ENCODE results near the gene NAA40.

NAA40 gene

GRCh38 chr11:63897459-63898146 lies 41.2 kb upstream of the NAA40 start:
- no peak overlapping the region for H3K4me3 ChIP-seq (ENCODE audit: low read length)
- TF ChIP-seq, protein P1, sequence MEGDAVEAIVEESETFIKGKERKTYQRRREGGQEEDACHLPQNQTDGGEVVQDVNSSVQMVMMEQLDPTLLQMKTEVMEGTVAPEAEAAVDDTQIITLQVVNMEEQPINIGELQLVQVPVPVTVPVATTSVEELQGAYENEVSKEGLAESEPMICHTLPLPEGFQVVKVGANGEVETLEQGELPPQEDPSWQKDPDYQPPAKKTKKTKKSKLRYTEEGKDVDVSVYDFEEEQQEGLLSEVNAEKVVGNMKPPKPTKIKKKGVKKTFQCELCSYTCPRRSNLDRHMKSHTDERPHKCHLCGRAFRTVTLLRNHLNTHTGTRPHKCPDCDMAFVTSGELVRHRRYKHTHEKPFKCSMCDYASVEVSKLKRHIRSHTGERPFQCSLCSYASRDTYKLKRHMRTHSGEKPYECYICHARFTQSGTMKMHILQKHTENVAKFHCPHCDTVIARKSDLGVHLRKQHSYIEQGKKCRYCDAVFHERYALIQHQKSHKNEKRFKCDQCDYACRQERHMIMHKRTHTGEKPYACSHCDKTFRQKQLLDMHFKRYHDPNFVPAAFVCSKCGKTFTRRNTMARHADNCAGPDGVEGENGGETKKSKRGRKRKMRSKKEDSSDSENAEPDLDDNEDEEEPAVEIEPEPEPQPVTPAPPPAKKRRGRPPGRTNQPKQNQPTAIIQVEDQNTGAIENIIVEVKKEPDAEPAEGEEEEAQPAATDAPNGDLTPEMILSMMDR (conservative IDR thresholded peaks at IDR 0.05; ENCODE audit: low read length): no peak

DNA sequence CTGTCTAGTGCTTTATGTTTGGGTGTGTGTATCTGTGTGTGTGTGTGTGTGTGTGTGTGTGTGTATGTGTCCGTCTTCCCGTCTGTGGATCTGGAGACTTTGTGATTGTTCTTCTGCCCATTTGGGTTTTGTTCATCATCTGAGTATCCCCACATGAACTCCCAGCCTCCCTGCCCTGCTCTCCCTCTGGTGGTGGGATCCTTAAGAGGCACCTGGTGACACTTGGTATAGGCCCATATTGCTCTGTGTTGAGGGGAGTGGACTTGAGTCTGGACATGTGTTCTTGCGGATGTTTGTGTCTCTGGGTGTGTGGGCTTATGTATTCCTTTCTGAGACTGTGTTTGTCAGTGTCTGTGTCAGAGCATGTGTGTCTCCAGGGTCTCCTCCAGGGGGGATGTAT lies 37.1 kb upstream of the NAA40 start:
- DNase-seq (ENCODE audit: low read depth): no peak
- TF ChIP-seq, protein P1 (conservative IDR thresholded peaks at IDR 0.05; ENCODE audit: low read length): peak; percentile 50
- H3K4me3 ChIP-seq (ENCODE audit: low read length): no peak overlapping the region

More at GRCh38 chr11:63897459-63898146, 41.2 kb upstream of the NAA40 start:
- DNase-seq (ENCODE audit: low read depth): no peak

DNA sequence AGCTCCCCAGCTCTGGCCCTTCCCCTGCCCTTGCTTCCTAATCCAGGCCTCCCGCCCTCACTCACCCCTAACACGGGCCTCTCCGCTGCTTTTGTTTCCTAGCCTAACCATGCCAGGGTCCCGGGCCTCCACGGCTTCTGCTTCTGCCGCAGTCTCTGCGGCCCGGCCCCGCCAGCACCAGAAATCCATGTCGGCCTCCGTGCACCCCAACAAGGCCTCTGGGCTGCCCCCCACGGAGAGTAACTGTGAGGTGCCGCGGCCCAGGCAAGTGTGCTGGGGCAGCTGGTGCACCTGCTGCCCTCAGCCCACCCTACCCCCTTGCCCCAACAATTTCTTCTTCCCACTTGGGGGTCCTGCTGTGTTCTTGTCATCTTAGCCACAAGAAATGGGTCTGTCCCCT lies 34.9 kb upstream of the NAA40 start:
- no peak for DNase-seq (ENCODE audit: low read depth)
- H3K4me3 ChIP-seq (ENCODE audit: low read length): no peak overlapping the region
- TF ChIP-seq, protein P1 (conservative IDR thresholded peaks at IDR 0.05; ENCODE audit: low read length): no peak

DNA sequence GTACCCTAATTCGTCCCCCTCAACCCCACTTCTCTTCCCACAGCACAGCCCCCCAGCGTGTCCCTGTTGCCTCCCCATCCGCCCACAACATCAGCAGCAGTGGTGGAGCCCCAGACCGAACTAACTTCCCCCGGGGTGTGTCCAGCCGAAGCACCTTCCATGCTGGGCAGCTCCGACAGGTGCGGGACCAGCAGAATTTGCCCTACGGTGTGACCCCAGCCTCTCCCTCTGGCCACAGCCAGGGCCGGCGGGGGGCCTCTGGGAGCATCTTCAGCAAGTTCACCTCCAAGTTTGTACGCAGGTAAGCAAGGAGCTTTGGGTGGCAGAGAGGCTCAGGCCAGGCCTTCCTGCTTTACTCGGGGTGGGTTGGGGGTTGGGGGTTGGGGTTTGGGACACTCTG lies 34.1 kb upstream of the NAA40 start:
- DNase-seq (ENCODE audit: low read depth): no peak
- TF ChIP-seq, protein P1 (conservative IDR thresholded peaks at IDR 0.05; ENCODE audit: low read length): no peak
- no peak overlapping the region for H3K4me3 ChIP-seq (ENCODE audit: low read length)

GRCh38 chr11:63905179-63905578 lies 33.6 kb upstream of the NAA40 start:
- DNase-seq (ENCODE audit: low read depth): no peak
- TF ChIP-seq, protein P1 (conservative IDR thresholded peaks at IDR 0.05; ENCODE audit: low read length): no peak
- H3K4me3 ChIP-seq (ENCODE audit: low read length): no peak overlapping the region

- DNase-seq (ENCODE audit: low read depth): no peak
- TF ChIP-seq, protein P1 (conservative IDR thresholded peaks at IDR 0.05; ENCODE audit: low read length): no peak
- H3K4me3 ChIP-seq (ENCODE audit: low read length): no peak overlapping the region
Observed at GRCh38 chr11:63906087-63906486, 32.7 kb upstream of the NAA40 start.

- DNase-seq (ENCODE audit: low read depth): no peak
- TF ChIP-seq, protein P1 (conservative IDR thresholded peaks at IDR 0.05; ENCODE audit: low read length): peak; percentile 20
- H3K4me3 ChIP-seq (ENCODE audit: low read length): no peak overlapping the region
Observed at GRCh38 chr11:63906585-63906984, 32.2 kb upstream of the NAA40 start.
